ENCODE results near the gene WDR86. TPM values are rescaled to one million over a fixed set of nuclear protein-coding genes. Genes with fewer than 3 reads are reported as not detected.

WDR86 gene
- total and polyA plus RNA-seq, 2 of the 4 experiments (the other 2 are of a cell fraction): not detected

DNA sequence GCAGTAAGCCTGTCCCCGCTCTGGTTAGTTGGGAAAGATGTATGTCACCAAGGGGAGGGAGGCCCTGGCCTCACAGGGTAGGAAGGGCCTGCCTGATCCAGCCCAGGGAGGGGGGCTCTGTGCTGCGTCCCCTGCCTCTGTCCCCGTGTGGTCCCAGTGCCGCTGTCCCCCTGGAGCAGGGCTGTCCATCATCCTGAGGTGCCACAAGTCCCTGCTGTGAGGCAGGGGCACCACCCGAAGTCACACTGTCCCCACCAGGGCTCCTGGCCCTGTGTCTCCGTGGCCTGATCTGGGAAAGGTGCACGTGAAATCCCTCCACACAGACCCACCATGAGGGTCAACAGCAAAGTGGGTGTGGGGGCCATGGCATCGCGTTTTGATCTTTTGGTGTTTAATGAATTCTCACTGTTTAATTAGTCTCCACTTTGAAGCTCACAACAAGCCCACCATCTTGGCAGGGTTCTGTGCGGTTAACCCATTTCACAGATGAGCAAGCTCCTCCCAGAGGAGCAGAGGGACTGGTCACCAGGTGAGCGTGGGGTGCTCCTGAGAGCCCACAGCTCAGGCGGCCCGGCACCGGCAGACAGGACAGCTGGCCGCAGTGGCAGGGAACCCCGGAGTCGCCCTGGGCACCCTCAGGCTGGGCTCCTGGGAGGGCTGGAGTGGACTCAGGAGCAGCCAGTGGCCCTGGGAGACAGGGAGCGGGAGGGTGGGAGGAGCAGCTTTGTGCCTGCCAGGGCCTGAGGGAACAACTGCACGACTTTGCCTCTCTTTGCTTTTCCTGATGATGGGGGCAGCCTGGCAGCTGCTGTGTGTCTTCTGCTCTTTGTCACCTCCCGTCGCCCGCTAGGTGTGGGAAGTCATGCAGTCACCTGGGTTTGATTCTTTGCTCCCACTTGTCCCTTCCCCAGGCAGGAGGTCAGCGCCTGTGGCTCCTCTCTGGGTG, 42.1 kb upstream of the WDR86 start (continued):
- TF ChIP-seq MAZ (IDR thresholded peaks at IDR 0.05; ENCODE audit: borderline replicate concordance, low read depth, low read length) (no peak), BHLHE40 (IDR thresholded peaks at IDR 0.05; ENCODE audit: low read depth, low read length) (no peak), POLR2A (IDR thresholded peaks at IDR 0.05; ENCODE audit: low read depth, low read length) (no peak)

DNA sequence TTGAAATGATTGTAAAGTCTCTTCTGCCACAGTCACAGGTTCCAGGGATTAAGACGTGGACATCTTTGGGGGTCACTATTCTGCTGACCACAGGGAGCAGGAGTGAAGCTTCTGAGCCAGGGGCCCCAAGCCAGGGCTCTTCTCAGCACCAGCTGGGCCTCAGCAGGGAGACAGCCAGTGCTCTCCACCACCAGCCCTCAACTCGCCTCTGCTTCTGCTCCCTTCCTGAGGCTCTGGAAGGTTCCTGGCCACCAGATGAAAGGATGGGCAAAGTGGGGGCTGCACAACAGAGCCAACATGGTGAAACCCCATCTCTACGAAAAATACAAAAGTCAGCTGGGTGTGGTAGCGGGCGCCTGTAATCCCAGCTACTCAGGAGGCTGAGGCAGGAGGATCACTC, 41.3 kb upstream of the WDR86 start:
- Histone ChIP-seq H4K5ac (ENCODE audit: low read depth, low read length) (no peak overlapping the region), H3K79me1 (ENCODE audit: low read depth in 1 of 2, low read length in 2 of 2) (no peaks in the 10 kb centered on the region), H3K9me3 (ENCODE audit: control insufficient read depth, insufficient read depth, low read length) (no peaks in the 10 kb centered on the region), H3K56ac (ENCODE audit: extremely low read depth, insufficient read depth, low read length) (no peak overlapping the region), H2AK5ac (ENCODE audit: low read depth, low read length) (no peak overlapping the region), H3K9me1 (ENCODE audit: insufficient read depth, low read length) (no peaks in the 10 kb centered on the region), H3K36me3 (ENCODE audit: control insufficient read depth, insufficient read depth, low read length) (no peaks in the 10 kb centered on the region), H3K23ac (ENCODE audit: low read depth, low read length) (no peak overlapping the region), H4K8ac (ENCODE audit: low read depth in 2 of 2, low read length in 2 of 2) (no peak overlapping the region), H2BK5ac (ENCODE audit: low read depth, low read length, poor library complexity, severe bottlenecking) (no peak overlapping the region), H2BK120ac (ENCODE audit: low read depth, low read length) (no peak overlapping the region), H3K14ac (replicated peaks; ENCODE audit: low read depth, low read length) (no peak overlapping the region), H4K20me1 (ENCODE audit: insufficient read depth, low read length) (no peaks in the 10 kb centered on the region), H3K9ac (ENCODE audit: low read depth, low read length) (no peak overlapping the region), H3K4me1 (ENCODE audit: control insufficient read depth, insufficient read depth, low read length) (no peaks in the 10 kb centered on the region; the same call in 1 of the 2 replicates), H2AK9ac (replicated peaks; ENCODE audit: low read depth, low read length, poor library complexity) (no peak overlapping the region), H3K27me3 (ENCODE audit: control insufficient read depth, insufficient read depth, low read length) (no peaks in the 10 kb centered on the region; the same call in none of the 2 replicates), H3K4me3 (ENCODE audit: insufficient read depth, low read depth, low read length) (no peak overlapping the region), H3K18ac (ENCODE audit: low read depth, low read length) (no peak overlapping the region), H3K4me2 (ENCODE audit: low read depth, low read length) (no peak overlapping the region), H4K91ac (ENCODE audit: insufficient read depth, low read depth, low read length) (no peak overlapping the region), H2AFZ (replicated peaks; ENCODE audit: low read length, poor library complexity) (no peak overlapping the region), H3K4ac (ENCODE audit: low read depth, low read length) (no peak overlapping the region), H3K27ac (ENCODE audit: insufficient read depth, low read length) (no peak overlapping the region), H2BK15ac (ENCODE audit: low read depth, low read length) (no peak overlapping the region), H2BK20ac (ENCODE audit: low read depth, low read length) (no peak overlapping the region)
- in situ Hi-C loops (cut with MboI; ENCODE audit: low sequenced_read_pairs) (loop anchor here (25.0 kb wide), 1 partner anchor 311 kb away; no protein-coding TSS in a partner anchor), dilution Hi-C loops (cut with HindIII; ENCODE audit: low sequenced_read_pairs, unreplicated experiment) (no loop called here), intact Hi-C loops (cut with micrococcal nuclease) (no loop called here)
- TF ChIP-seq CHD1 (IDR thresholded peaks at IDR 0.05; ENCODE audit: low read depth, low read length): no peak
- no peak for TF ChIP-seq CEBPB (IDR thresholded peaks at IDR 0.05; ENCODE audit: low read depth, low read length)
- TF ChIP-seq, protein P1, sequence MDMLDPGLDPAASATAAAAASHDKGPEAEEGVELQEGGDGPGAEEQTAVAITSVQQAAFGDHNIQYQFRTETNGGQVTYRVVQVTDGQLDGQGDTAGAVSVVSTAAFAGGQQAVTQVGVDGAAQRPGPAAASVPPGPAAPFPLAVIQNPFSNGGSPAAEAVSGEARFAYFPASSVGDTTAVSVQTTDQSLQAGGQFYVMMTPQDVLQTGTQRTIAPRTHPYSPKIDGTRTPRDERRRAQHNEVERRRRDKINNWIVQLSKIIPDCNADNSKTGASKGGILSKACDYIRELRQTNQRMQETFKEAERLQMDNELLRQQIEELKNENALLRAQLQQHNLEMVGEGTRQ (IDR thresholded peaks at IDR 0.05; ENCODE audit: low read depth, low read length): no peak
- no peak for TF ChIP-seq MXI1 (IDR thresholded peaks at IDR 0.05; ENCODE audit: borderline replicate concordance, low read depth, low read length)
- TF ChIP-seq, protein P2, sequence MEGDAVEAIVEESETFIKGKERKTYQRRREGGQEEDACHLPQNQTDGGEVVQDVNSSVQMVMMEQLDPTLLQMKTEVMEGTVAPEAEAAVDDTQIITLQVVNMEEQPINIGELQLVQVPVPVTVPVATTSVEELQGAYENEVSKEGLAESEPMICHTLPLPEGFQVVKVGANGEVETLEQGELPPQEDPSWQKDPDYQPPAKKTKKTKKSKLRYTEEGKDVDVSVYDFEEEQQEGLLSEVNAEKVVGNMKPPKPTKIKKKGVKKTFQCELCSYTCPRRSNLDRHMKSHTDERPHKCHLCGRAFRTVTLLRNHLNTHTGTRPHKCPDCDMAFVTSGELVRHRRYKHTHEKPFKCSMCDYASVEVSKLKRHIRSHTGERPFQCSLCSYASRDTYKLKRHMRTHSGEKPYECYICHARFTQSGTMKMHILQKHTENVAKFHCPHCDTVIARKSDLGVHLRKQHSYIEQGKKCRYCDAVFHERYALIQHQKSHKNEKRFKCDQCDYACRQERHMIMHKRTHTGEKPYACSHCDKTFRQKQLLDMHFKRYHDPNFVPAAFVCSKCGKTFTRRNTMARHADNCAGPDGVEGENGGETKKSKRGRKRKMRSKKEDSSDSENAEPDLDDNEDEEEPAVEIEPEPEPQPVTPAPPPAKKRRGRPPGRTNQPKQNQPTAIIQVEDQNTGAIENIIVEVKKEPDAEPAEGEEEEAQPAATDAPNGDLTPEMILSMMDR (conservative IDR thresholded peaks at IDR 0.05; ENCODE audit: low read depth, low read length): no peak
- no peak for TF ChIP-seq MAZ (IDR thresholded peaks at IDR 0.05; ENCODE audit: borderline replicate concordance, low read depth, low read length)
- no peak for TF ChIP-seq RFX5 (IDR thresholded peaks at IDR 0.05; ENCODE audit: low read depth, low read length)
- no peak for DNase-seq
- BruUV-seq (replicated peaks): no TSS peak
- POLR2A ChIA-PET (ENCODE audit: unreplicated experiment): no interaction called here
- CTCF ChIA-PET: interaction anchor here (0.7 kb wide), 2 partner anchors 37 to 49 kb away, joined by 4 read pairs; no protein-coding TSS in a partner anchor
- no peak for ATAC-seq (ENCODE audit: low read depth)
- no CpG with 5 or more reads among the region's 5 CpGs for WGBS, 2 experiments (ENCODE audit: extremely low coverage in 2 of 2, insufficient read length in 1 of 2)
